DMS53 treated with DMSO at 0.1 percent for 48 hours (cell line): ENCODE measurements around the gene METAP2.
"Not testable (repeated sequence)": the region's sequence is repeated elsewhere in the genome, so short reads cannot be mapped to it uniquely, and the experiment has no call there.

Source experiments
- DNase-seq: peaks from one replicate; lab custom pipeline; 2025; ENCODE audit not compliant: unreplicated experiment; lab: John Stamatoyannopoulos, UW

METAP2 gene

GRCh38 chr12:95473884-95474659 is at the start of gene METAP2:
Gene METAP2 (plus strand): TSS chr12:95474152. CDS start chr12:95474180, 28 bp downstream.
- DNase-seq = peak; percentile 95

- DNase-seq = no peak
Measured at GRCh38 chr12:95424271-95424994, 49.5 kb upstream of the METAP2 start.

- no peak for DNase-seq
Measured at GRCh38 chr12:95429172-95429510, 44.8 kb upstream of the METAP2 start.

- no peak for DNase-seq
Measured at GRCh38 chr12:95431120-95431519, 42.8 kb upstream of the METAP2 start.

GRCh38 chr12:95435355-95435754 is 38.6 kb upstream of the METAP2 start:
- no peak for DNase-seq

- no peak for DNase-seq
Measured at GRCh38 chr12:95437565-95437964, 36.4 kb upstream of the METAP2 start.

GRCh38 chr12:95439461-95440230 is 34.3 kb upstream of the METAP2 start:
- no peak for DNase-seq

GRCh38 chr12:95440401-95440800 is 33.6 kb upstream of the METAP2 start:
- peak; percentile 52 for DNase-seq

- DNase-seq = no peak
Measured at GRCh38 chr12:95443459-95443858, 30.5 kb upstream of the METAP2 start.

- not testable (repeated sequence) for DNase-seq
Measured at GRCh38 chr12:95445099-95445498, 28.9 kb upstream of the METAP2 start.

GRCh38 chr12:95445884-95446505 is 28.0 kb upstream of the METAP2 start:
- DNase-seq = no peak

GRCh38 chr12:95446506-95446900 is 27.4 kb upstream of the METAP2 start:
- DNase-seq = no peak

- peak; percentile 7 for DNase-seq
Measured at GRCh38 chr12:95449656-95450055, 24.3 kb upstream of the METAP2 start.

- DNase-seq = not testable (repeated sequence)
Measured at GRCh38 chr12:95452501-95452900, 21.5 kb upstream of the METAP2 start.

GRCh38 chr12:95453881-95454280 is 20.1 kb upstream of the METAP2 start:
- DNase-seq = not testable (repeated sequence)

- not testable (repeated sequence) for DNase-seq
Measured at GRCh38 chr12:95454780-95455215, 19.2 kb upstream of the METAP2 start.

GRCh38 chr12:95457605-95458004 is 16.3 kb upstream of the METAP2 start:
- DNase-seq = not testable (repeated sequence)

GRCh38 chr12:95458761-95459160 is 15.2 kb upstream of the METAP2 start:
- DNase-seq = no peak

GRCh38 chr12:95459310-95459709 is 14.6 kb upstream of the METAP2 start:
- DNase-seq = no peak

- no peak for DNase-seq
Measured at GRCh38 chr12:95460105-95460504, 13.8 kb upstream of the METAP2 start.

GRCh38 chr12:95460896-95461295 is 13.1 kb upstream of the METAP2 start:
- no peak for DNase-seq
